ENCODE measurements around the gene TNFAIP1. TPM values are rescaled to one million over a fixed set of nuclear protein-coding genes. Genes with fewer than 3 reads are reported as not detected.
A peak's percentile ranks its signal among the peaks of the same experiment; 100 is the strongest.

TNFAIP1 gene
- total RNA-seq, 1 donor from 2014 or later = 32.3 TPM

GRCh38 chr17:28371245-28372202 is 36.0 kb downstream of the TNFAIP1 start, which contains the start of gene SARM1:
SARM1 (plus strand) TSS chr17:28371694; CDS start chr17:28372033, 339 bp downstream.
- H3K9me3 Mint-ChIP-seq = no peaks in the 10 kb centered on the region
- H3K4me3 Mint-ChIP-seq (ENCODE audit: low read depth) = peak within 1 kb of the TSS; percentile 95
- DNase-seq (ENCODE audit: low spot score) = peak; percentile 84
- H3K27me3 Mint-ChIP-seq (ENCODE audit: low read depth) = no peaks in the 10 kb centered on the region
- H3K4me1 Mint-ChIP-seq (ENCODE audit: low read depth) = peaks cover 13% of the 10 kb centered on the region
- peak within 1 kb of the TSS; percentile 93 for H3K27ac Mint-ChIP-seq
- H3K36me3 Mint-ChIP-seq (ENCODE audit: low read depth) = peaks cover 7% of the 10 kb centered on the region
- intact Hi-C loops (cut with micrococcal nuclease) = loop anchor here (1.0 to 10.0 kb wide), 3 partner anchors 14 to 57 kb away; partner anchors contain the start of genes IFT20, POLDIP2, TMEM97 and TNFAIP1

- peaks cover 7% of the 10 kb centered on the region for H3K36me3 Mint-ChIP-seq (ENCODE audit: low read depth)
- no peaks in the 10 kb centered on the region for H3K27me3 Mint-ChIP-seq (ENCODE audit: low read depth)
- peak overlapping the region; percentile 84 for H3K4me3 Mint-ChIP-seq (ENCODE audit: low read depth)
- H3K4me1 Mint-ChIP-seq (ENCODE audit: low read depth) = peaks cover 13% of the 10 kb centered on the region
- H3K9me3 Mint-ChIP-seq = no peaks in the 10 kb centered on the region
- no peak for DNase-seq (ENCODE audit: low spot score)
- intact Hi-C loops (cut with micrococcal nuclease) = loop anchor here (10.0 kb wide), 1 partner anchor 58 kb away; the partner anchor contains the start of gene TMEM97
- H3K27ac Mint-ChIP-seq = peak overlapping the region; percentile 65
Observed at GRCh38 chr17:28372203-28372944, 36.8 kb downstream of the TNFAIP1 start.

GRCh38 chr17:28372945-28373274 is 37.3 kb downstream of the TNFAIP1 start:
- H3K27ac Mint-ChIP-seq = peak overlapping the region; percentile 65

GRCh38 chr17:28379814-28380801 is 44.5 kb downstream of the TNFAIP1 start:
- H3K27ac Mint-ChIP-seq = no peak overlapping the region
- no peak for DNase-seq (ENCODE audit: low spot score)
- intact Hi-C loops (cut with micrococcal nuclease) = loop anchor here (10.0 kb wide), 1 partner anchor 65 kb away; the partner anchor contains the start of gene TMEM97
- H3K9me3 Mint-ChIP-seq = no peaks in the 10 kb centered on the region
- peaks cover 7% of the 10 kb centered on the region for H3K27me3 Mint-ChIP-seq (ENCODE audit: low read depth)
- H3K4me3 Mint-ChIP-seq (ENCODE audit: low read depth) = no peak overlapping the region
- peaks cover 20% of the 10 kb centered on the region for H3K4me1 Mint-ChIP-seq (ENCODE audit: low read depth)
- H3K36me3 Mint-ChIP-seq (ENCODE audit: low read depth) = peaks cover 21% of the 10 kb centered on the region

More at GRCh38 chr17:28372945-28373274, 37.3 kb downstream of the TNFAIP1 start:
- intact Hi-C loops (cut with micrococcal nuclease) = loop anchor here (10.0 kb wide), 1 partner anchor 58 kb away; the partner anchor contains the start of gene TMEM97
- Mint-ChIP-seq H3K27me3 (ENCODE audit: low read depth) (no peaks in the 10 kb centered on the region), H3K4me3 (ENCODE audit: low read depth) (peak overlapping the region; percentile 84), H3K4me1 (ENCODE audit: low read depth) (peaks cover 13% of the 10 kb centered on the region), H3K36me3 (ENCODE audit: low read depth) (peaks cover 7% of the 10 kb centered on the region), H3K9me3 (no peaks in the 10 kb centered on the region)
- DNase-seq (ENCODE audit: low spot score) = no peak

DNA sequence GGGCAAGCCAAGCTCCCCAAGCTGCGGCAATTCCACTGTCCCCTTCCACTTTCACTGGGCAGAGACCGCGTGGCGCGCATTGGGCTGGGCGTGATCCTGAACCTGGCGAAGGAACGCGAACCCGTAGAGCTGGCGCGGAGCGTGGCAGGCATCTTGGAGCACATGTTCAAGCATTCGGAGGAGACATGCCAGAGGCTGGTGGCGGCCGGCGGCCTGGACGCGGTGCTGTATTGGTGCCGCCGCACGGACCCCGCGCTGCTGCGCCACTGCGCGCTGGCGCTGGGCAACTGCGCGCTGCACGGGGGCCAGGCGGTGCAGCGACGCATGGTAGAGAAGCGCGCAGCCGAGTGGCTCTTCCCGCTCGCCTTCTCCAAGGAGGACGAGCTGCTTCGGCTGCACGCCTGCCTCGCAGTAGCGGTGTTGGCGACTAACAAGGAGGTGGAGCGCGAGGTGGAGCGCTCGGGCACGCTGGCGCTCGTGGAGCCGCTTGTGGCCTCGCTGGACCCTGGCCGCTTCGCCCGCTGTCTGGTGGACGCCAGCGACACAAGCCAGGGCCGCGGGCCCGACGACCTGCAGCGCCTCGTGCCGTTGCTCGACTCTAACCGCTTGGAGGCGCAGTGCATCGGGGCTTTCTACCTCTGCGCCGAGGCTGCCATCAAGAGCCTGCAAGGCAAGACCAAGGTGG is 45.7 kb downstream of the TNFAIP1 start:
- intact Hi-C loops (cut with micrococcal nuclease) = no loop called here
- DNase-seq (ENCODE audit: low spot score) = no peak
- peaks cover 23% of the 10 kb centered on the region for H3K4me1 Mint-ChIP-seq (ENCODE audit: low read depth)
- H3K36me3 Mint-ChIP-seq (ENCODE audit: low read depth) = peaks cover 24% of the 10 kb centered on the region
- no peak overlapping the region for H3K27ac Mint-ChIP-seq
- H3K4me3 Mint-ChIP-seq (ENCODE audit: low read depth) = peak overlapping the region; percentile 4
- H3K27me3 Mint-ChIP-seq (ENCODE audit: low read depth) = peaks cover 7% of the 10 kb centered on the region
- H3K9me3 Mint-ChIP-seq = no peaks in the 10 kb centered on the region

GRCh38 chr17:28384281-28385036 is 48.9 kb downstream of the TNFAIP1 start:
- no peaks in the 10 kb centered on the region for H3K9me3 Mint-ChIP-seq
- peak overlapping the region; percentile 75 for H3K27ac Mint-ChIP-seq
- H3K36me3 Mint-ChIP-seq (ENCODE audit: low read depth) = peaks cover 31% of the 10 kb centered on the region
- peaks cover 7% of the 10 kb centered on the region for H3K27me3 Mint-ChIP-seq (ENCODE audit: low read depth)
- H3K4me3 Mint-ChIP-seq (ENCODE audit: low read depth) = peak overlapping the region; percentile 89
- intact Hi-C loops (cut with micrococcal nuclease) = no loop called here
- peak; percentile 59 for DNase-seq (ENCODE audit: low spot score)
- H3K4me1 Mint-ChIP-seq (ENCODE audit: low read depth) = peaks cover 20% of the 10 kb centered on the region

GRCh38 chr17:28385037-28385400 is 49.5 kb downstream of the TNFAIP1 start:
- peaks cover 7% of the 10 kb centered on the region for H3K27me3 Mint-ChIP-seq (ENCODE audit: low read depth)
- DNase-seq (ENCODE audit: low spot score) = no peak
- no peaks in the 10 kb centered on the region for H3K9me3 Mint-ChIP-seq
- H3K4me3 Mint-ChIP-seq (ENCODE audit: low read depth) = peak overlapping the region; percentile 89
- peak overlapping the region; percentile 75 for H3K27ac Mint-ChIP-seq
- H3K36me3 Mint-ChIP-seq (ENCODE audit: low read depth) = peaks cover 36% of the 10 kb centered on the region
- peaks cover 20% of the 10 kb centered on the region for H3K4me1 Mint-ChIP-seq (ENCODE audit: low read depth)
- intact Hi-C loops (cut with micrococcal nuclease) = no loop called here

DNA sequence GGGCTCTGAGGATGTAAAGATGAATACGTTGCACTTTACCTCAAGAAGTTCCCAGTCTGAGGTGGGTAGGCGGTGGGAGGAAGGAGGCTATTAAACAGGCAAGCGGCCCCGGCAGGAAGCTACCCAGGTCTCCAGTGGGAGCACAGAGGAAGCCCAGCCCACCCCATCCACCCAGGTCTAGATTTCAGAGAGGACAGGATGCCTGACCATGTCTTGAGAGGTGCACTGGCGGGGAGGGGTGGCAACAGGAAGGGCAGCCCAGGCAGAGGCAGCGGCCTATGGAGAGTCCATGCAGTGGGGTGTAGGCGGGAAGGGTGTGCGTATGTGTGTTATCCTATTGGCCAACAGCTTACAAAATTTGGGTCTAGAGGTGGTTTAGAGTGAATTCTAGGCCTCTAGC is 49.8 kb downstream of the TNFAIP1 start:
- intact Hi-C loops (cut with micrococcal nuclease) = no loop called here
- Mint-ChIP-seq H3K4me1 (ENCODE audit: low read depth) (peaks cover 17% of the 10 kb centered on the region), H3K36me3 (ENCODE audit: low read depth) (peaks cover 40% of the 10 kb centered on the region), H3K27me3 (ENCODE audit: low read depth) (peaks cover 4% of the 10 kb centered on the region), H3K9me3 (no peaks in the 10 kb centered on the region), H3K4me3 (ENCODE audit: low read depth) (peak overlapping the region; percentile 89), H3K27ac (peak overlapping the region; percentile 20)
- DNase-seq (ENCODE audit: low spot score) = no peak

GRCh38 chr17:28386391-28386790 is 50.8 kb downstream of the TNFAIP1 start:
- H3K36me3 Mint-ChIP-seq (ENCODE audit: low read depth) = peaks cover 50% of the 10 kb centered on the region
- intact Hi-C loops (cut with micrococcal nuclease) = no loop called here
- no peak overlapping the region for H3K4me3 Mint-ChIP-seq (ENCODE audit: low read depth)

GRCh38 chr17:28388106-28388505 is 52.5 kb downstream of the TNFAIP1 start:
- Mint-ChIP-seq H3K9me3 (no peaks in the 10 kb centered on the region), H3K27ac (no peak overlapping the region), H3K36me3 (ENCODE audit: low read depth) (peaks cover 43% of the 10 kb centered on the region), H3K4me3 (ENCODE audit: low read depth) (no peak overlapping the region), H3K27me3 (ENCODE audit: low read depth) (no peaks in the 10 kb centered on the region), H3K4me1 (ENCODE audit: low read depth) (peaks cover 13% of the 10 kb centered on the region)
- DNase-seq (ENCODE audit: low spot score) = no peak
- intact Hi-C loops (cut with micrococcal nuclease) = no loop called here

More at GRCh38 chr17:28386391-28386790, 50.8 kb downstream of the TNFAIP1 start:
- Mint-ChIP-seq H3K4me1 (ENCODE audit: low read depth) (peaks cover 16% of the 10 kb centered on the region), H3K27me3 (ENCODE audit: low read depth) (peaks cover 3% of the 10 kb centered on the region), H3K9me3 (no peaks in the 10 kb centered on the region), H3K27ac (no peak overlapping the region)
- DNase-seq (ENCODE audit: low spot score) = no peak

GRCh38 chr17:28390141-28390540 is 54.6 kb downstream of the TNFAIP1 start:
- peaks cover 3% of the 10 kb centered on the region for H3K4me1 Mint-ChIP-seq (ENCODE audit: low read depth)
- H3K27me3 Mint-ChIP-seq (ENCODE audit: low read depth) = no peaks in the 10 kb centered on the region
- H3K27ac Mint-ChIP-seq = no peak overlapping the region
- H3K9me3 Mint-ChIP-seq = no peaks in the 10 kb centered on the region
- H3K36me3 Mint-ChIP-seq (ENCODE audit: low read depth) = peaks cover 46% of the 10 kb centered on the region
- intact Hi-C loops (cut with micrococcal nuclease) = no loop called here
- no peak for DNase-seq (ENCODE audit: low spot score)
- H3K4me3 Mint-ChIP-seq (ENCODE audit: low read depth) = no peak overlapping the region

Measured in activated T-helper 2 cell treated with anti-CD3 and anti-CD28 coated beads, Interferon-gamma antibody, Interleukin-2, Interleukin-4, amounts not matched to agents 10 μg/mL and 5 μg/mL and 100 μg/mL, durations not matched to agents 14 hours and 24 hours and 36 hours (primary cell).